HuH-7.5 (cell line): ENCODE measurements around the gene CBLN3.

Source experiments
- DNase-seq: peaks from one replicate; pipeline ENCODE4 v3.0.0; 2011; ENCODE audit warnings: low spot score

The CBLN3 gene

DNA sequence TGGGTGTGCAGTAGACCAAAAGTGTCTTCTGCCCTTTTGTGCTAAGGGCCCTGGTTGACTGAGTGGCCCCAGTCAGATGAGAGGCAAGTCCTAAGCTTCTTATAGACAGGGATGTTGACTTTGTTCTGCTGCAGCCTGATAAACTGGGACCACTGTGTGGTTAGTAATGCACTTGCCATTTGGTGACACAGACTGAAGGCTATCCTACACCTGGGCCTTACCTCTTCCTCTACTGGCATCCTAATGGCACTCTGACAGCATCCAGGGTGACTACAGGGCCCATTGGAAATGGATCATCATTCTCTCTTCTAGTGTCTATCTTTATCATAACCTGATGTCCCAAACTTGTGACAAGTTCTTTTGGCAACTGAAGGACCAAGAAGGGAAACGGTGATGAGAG is 9.8 kb upstream of the CBLN3 start:
- no peak for DNase-seq

DNA sequence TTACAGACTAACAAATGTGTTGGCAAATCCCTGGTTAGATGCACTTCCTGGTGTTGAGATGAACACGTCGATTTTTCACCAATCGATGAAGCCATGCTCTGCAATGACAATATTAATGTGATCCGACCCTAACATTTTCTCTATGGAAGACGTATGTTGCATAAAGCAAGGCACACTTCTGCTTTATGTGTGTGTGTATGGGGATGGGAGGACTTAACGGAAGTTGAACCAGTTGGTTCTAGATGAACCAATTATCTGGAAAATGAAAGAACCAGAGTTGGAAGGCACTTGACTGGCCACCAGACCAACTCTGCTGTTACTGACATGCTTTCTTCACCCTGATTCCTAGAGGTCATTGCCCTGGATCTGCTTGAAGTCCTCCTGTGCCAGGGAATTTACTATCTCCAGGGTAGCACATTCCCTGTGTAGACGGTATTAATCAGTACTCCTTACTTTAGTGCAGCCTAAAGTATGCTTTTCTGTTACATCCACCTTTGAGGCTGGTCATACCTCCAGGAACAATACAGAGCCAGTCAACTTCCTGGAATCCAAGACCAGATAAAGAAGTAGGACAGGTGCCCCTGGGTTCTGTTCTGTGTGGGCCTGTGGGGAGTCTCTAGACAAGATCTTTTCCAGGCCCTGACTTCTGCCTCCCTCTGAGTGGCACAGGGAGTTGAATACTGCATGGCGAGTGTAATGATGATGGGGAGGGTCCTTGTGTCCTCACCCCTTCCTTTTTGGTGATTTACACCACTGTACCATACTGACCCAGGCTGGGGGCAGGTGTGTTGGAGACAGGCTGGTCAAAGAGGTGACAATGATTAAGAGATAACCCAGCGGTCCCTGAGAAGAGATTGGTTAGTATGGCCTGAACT is 9.0 kb upstream of the CBLN3 start:
- no peak for DNase-seq

DNA sequence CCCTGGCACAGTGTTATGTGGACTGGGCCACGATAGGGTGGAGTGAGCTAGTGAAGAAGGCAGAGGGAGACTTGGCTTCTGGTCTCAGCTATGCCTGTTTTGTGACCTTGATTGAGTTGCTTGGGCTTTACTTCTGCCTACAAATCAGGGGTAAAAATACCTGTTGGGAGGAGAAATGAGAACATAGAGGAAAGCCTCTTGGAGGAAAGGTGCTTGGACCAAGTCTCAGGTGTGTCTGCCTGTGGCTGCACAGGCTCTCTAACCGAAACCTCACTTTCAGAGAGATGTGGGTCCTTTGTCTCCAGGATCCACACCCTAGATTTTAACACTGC is 8.2 kb upstream of the CBLN3 start:
- DNase-seq, result no peak

GRCh38 chr14:24437020-24437735 is 7.7 kb upstream of the CBLN3 start:
- no peak for DNase-seq

GRCh38 chr14:24436355-24437019 is 7.0 kb upstream of the CBLN3 start:
- peak; percentile 67 for DNase-seq

DNA sequence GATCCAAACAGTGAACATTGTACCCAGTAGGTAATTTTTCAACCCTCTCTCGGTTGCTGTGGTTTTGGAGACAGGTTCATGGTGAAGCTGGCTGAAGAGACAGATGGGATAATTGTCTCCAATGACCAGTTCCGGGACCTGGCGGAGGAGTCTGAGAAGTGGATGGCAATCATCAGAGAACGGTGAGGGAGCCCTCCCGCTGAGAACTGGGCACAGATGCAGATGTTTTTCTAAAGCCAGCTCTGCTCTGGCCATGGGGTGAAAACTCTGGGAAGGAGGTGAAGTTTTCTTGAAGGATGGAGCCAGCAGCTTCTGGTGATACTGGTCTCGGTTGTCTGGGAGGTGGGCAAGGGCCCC is 6.5 kb upstream of the CBLN3 start:
- DNase-seq, result no peak

DNA sequence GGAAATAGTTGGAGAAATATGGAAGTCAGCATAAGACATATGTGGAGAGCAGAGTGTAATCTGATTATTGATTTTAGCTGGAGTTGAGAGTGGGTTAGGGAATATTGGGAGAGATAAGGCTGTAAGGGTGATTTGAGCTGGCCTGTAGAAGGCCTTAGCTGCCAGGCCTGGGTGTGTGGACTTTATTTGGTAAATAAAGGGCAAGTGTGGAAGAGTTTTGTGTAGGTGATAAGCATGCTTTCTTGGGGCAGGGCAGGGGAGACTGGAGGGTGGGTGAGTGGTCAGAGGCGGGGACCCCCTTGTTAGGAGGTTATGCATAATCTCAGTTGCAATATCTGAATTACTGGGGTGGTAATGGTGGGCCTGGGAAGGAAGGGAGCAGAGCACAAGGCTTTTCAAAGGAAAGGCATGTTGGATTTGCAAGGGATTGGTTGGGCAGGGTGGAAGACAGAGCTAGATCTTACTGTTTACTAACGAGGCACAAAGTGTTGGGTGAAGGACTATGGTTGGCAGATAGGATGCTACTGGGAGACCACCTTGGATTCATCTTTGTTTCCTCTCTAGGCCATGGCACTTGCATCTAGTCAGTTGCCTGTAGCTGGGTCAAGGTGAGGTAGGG is 5.8 kb upstream of the CBLN3 start:
- no peak for DNase-seq

DNA sequence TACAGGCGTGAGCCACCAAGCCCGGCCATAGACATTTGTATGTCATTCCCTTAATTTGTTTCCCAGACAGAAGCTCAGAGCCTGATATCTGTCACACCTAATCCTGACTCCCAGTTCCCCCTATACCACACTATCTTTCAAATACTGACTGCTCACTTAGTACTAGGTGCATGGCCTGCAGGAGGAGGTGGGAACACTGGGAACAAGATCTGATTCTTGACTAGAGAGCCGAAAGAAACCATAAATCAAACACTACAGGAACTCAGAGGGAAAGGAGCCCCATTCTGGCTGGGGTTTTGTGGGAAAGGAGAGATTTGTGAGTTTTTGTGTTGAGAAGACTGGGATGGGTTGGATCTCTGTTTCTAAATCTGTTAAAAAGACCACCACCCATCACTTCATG is 5.2 kb upstream of the CBLN3 start:
- DNase-seq, result no peak

DNA sequence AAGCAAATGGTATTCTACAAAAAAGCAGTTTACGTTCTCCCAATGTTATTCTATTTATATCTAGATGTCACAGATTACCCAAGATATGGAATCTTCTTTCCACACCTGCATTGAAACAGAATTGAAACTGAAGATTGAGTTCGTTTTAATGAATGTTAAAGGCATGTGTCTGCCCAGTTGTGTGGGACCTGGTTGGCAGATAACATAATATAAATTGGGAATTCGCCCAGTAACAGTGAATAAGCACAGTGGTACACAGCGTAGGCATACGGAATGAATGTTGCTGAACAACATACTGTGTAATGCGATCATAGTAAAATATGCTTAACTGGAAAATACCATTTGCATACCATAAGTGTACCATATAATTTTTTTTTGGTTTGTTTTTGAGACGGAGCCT is 4.6 kb upstream of the CBLN3 start:
- DNase-seq, result no peak

DNA sequence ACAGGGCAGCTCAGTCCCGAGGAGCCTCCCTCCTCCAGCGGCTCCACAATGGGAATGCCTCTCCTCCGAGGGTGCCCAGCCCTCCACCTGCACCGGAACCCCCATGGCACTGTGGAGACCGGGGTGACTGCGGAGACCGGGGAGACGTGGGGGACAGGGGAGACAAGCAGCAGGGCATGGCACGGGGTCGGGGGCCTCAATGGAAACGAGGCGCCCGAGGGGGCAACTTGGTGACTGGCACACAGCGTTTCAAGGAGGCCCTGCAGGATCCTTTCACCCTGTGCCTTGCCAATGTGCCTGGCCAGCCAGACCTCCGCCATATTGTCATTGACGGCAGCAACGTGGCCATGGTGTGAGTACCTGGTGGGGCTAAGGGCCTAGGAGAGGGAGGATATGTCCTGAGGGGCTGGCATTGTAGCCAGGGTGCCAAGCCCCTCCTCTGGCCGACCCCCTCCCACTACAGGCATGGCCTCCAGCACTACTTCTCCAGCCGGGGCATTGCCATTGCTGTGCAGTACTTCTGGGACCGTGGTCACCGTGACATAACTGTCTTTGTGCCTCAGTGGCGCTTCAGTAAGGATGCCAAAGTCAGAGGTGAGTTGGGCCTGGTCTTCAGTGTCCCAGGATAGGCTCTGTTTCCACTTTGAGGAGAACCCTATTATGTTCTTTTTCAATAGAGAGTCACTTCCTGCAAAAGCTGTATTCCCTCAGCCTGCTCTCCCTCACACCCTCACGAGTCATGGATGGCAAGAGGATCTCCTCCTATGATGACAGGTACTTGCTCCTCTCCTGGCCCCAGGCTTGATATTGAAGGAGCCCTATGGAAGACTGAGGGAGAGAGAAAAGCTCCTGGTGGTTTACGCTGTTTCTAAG is 3.0 kb upstream of the CBLN3 start:
- no peak for DNase-seq

DNA sequence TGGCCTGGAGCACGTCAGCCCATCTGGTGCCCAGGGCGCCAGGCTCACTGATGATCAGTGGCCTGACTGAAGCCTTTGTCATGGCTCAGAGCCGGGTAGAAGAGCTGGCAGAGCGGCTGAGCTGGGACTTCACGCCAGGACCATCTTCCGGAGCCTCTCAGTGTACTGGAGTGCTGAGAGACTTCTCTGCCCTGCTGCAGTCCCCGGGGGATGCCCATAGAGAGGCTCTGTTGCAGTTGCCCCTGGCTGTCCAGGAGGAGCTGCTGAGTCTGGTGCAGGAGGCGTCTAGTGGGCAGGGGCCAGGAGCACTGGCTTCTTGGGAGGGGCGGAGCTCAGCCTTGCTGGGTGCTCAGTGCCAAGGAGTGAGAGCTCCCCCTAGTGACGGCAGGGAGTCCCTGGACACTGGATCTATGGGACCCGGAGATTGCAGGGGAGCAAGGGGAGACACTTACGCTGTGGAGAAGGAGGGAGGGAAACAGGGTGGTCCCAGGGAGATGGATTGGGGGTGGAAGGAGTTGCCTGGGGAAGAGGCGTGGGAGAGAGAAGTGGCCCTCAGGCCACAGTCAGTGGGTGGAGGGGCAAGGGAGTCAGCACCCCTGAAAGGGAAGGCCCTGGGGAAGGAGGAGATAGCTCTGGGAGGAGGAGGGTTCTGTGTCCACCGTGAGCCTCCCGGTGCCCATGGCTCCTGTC is 2.2 kb upstream of the CBLN3 start:
- DNase-seq, result peak; percentile 93

- DNase-seq, result no peak
Observed at GRCh38 chr14:24430682-24431568, 1.5 kb upstream of the CBLN3 start.

- DNase-seq, result peak; percentile 85
Observed at GRCh38 chr14:24430143-24430681, 744 bp upstream of the CBLN3 start.

DNA sequence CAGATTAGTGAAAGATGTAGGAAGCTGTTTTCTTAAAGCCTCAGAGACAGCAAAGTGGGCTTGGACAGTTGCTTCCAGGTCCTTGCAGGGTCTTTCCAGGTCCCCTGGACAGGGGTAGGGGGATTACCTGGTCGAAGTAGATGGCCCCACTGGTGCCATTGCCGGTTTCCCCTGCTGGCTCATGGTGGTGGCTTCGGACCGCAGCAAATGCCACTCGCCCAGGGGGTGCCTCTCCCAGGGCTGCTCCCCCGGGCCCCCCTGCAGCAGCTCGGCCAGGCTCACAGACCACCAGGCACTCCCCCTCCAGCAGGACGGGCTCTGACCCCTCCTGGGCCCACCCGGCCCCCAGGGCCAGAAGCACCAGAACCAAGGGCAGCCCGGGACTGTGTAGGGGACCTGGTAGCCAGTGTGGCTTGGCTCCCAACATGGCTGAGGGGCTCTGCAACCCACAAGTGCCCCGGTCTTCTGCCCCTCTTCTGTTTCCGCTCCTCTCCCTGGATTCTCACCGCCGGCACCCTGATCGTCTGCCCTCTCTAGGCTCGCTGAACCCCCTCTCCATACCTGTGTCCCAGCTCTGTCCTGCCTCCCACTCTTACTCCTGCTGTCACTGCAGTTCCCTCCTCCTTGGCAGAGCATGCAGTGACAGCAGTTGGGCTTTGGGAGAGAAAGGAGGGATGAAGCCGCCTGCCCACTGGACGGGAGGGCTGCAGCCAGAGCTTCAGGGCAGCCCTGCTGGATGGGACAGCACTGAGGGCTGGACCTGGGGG is 657 bp downstream of the CBLN3 start:
- no peak for DNase-seq

DNA sequence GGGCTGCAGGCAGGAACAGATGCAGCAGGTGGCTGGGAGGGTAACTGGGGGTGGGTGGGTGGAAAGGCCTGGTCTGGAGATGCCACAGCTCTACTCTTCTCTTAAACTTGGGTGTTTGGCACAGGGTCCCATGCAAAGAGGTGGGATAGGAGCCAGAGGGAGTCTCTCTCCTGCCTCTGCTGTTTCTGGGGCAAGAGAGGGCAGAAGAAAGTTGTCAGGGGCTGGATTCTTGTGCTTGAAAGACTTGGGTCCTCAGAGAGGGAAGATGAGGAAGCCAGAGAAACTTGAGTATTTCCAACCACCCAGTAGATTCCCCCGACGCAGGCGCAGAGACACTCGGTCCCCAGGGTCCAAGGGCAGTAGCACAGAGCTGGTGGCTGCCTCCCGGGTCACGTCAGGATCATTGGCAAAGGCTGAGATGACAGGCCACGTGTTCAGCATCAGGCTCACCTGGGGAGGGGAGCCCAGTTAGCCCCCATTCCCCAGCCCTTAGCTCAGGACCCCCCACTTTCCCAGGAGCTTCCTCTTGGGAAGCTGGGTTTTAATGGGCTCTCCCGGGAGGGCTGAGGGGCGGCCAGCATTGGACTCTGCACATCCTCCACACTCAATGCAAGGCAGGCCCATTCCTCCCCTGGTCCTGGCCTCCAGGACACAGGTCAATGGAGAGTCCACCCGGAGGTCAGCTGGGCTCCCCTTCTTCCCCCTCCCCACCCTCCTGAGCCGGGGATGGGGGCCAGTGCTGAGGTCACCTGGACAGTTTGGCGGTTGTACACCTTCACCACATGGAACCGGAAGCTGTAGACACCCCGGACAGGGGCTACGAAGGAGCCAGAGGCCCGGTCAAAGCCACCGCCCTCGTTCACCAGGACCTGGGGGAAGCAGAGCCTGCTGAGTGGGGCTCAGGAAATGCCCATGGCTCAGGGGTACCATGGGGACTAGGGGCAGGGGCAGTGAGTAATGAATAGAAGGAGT is 1.6 kb downstream of the CBLN3 start:
- DNase-seq, result no peak

DNA sequence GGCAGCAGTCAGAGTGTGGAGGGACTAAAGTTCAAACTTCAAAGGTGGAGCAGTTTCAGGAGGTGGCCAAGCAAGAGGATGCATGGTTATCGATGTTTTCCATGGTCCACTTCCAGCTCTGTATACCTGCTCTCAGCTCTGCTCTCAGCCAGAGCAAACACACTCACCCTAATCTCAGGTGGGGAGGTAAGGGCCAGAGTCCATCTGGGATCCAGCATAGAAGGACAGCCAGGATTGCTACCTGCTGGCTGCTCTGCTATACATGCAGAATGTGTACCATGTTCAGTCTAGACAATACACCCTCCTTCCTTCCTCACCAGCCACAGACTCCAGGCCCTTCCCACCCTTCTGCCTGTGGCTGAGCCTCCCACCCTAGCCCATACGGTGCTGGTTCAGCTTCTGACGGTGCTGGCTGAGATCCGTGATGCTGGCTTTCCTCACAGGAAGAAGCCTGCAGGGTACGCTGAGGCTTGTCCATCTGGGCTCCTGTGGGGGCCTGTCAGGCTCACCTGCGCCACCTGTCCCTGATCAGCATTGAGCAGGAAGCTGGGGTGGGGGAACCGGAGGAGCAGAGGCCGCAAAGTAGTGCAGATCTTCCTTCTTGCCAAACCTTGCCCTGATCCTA is 2.4 kb downstream of the CBLN3 start:
- DNase-seq, result peak; percentile 61

GRCh38 chr14:24426150-24426911 is 3.1 kb downstream of the CBLN3 start:
- DNase-seq, result no peak
